HFFc6 (cell line): Measurements from ENCODE around the gene USB1. TPM values are rescaled to one million over a fixed set of nuclear protein-coding genes. Genes with fewer than 3 reads are reported as not detected.

ENCODE experiments used
- DNase-seq: peaks from one replicate; pipeline ENCODE4 v3.0.0-alpha.2; 2018
- H3K27ac Mint-ChIP-seq: 2 replicates; pipeline ENCODE4 v1.8.0; 2020; ENCODE audit warnings: mild to moderate bottlenecking, mixed read lengths
- H3K27me3 Mint-ChIP-seq: 2 replicates; pipeline ENCODE4 v1.8.0; 2021; ENCODE audit warnings: mild to moderate bottlenecking, moderate library complexity, mixed read lengths; ENCODE audit not compliant: insufficient read depth
- H3K36me3 Mint-ChIP-seq: 2 replicates; pipeline ENCODE4 v1.8.0; 2021; ENCODE audit warnings: low read depth, mixed read lengths
- H3K4me1 Mint-ChIP-seq: 2 replicates; pipeline ENCODE4 v1.8.0; 2020; ENCODE audit warnings: low read depth, mixed read lengths
- H3K4me3 Mint-ChIP-seq: 2 replicates; pipeline ENCODE4 v1.8.0; 2020; ENCODE audit warnings: mild to moderate bottlenecking, moderate library complexity, mixed read lengths
- H3K9me3 Mint-ChIP-seq: 2 replicates; pipeline ENCODE4 v1.8.0; 2020; ENCODE audit warnings: mild to moderate bottlenecking, mixed read lengths
- CTCF ChIP-seq: fragments of 200-600 bp; sonication (generic); IDR thresholded peaks from 2 replicates; pipeline ENCODE4 v1.5.0; 2021; ENCODE audit warnings: antibody characterized with exemption, mild to moderate bottlenecking
- total RNA-seq, 6 experiments: library from RNA; stranded (reverse); fragmentation: NEBNext Ultra II Directional; extraction: Animal tissue kit (Norgen Biotek cat#: 25700); gene quantifications; 2 replicates in 1 of 6; 3 replicates in 5 of 6; pipeline ENCODE4 v1.2.3, GENCODE V29; 2021

USB1 gene
- total RNA-seq, 6 experiments from 2014 or later: 62.9 to 88.3 (median 76.3) TPM

DNA sequence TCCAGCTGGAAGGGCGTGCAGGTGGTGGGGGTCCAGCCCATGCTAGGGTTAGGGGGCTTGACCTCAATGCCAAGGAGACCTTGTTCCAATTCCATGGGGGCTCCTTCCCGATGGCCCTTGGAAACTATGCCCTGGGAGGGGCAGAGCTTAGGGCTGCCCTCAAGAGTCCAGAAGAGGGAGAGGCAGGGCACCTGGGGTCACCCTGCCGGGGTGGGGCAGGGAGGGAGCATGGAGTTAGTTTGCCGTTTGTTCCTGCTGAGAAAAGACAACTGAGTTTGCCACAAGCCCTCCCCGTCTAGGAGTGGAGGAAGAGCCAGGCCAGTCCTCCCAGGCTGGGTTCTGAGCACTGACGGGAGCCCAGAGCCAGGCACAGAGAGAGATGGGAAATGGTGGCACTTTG is 45.7 kb downstream of the USB1 start:
- no peaks in the 10 kb centered on the region for H3K36me3 Mint-ChIP-seq
- no peaks in the 10 kb centered on the region for H3K4me1 Mint-ChIP-seq
- H3K27me3 Mint-ChIP-seq: peaks cover 19% of the 10 kb centered on the region
- no peaks in the 10 kb centered on the region for H3K9me3 Mint-ChIP-seq
- no peak for TF ChIP-seq CTCF
- DNase-seq: no peak
- no peak overlapping the region for H3K4me3 Mint-ChIP-seq
- H3K27ac Mint-ChIP-seq: no peak overlapping the region

- H3K4me3 Mint-ChIP-seq: no peak overlapping the region
- DNase-seq: no peak
- no peak for TF ChIP-seq CTCF
- no peaks in the 10 kb centered on the region for H3K4me1 Mint-ChIP-seq
- H3K27ac Mint-ChIP-seq: no peak overlapping the region
- no peaks in the 10 kb centered on the region for H3K36me3 Mint-ChIP-seq
- no peaks in the 10 kb centered on the region for H3K9me3 Mint-ChIP-seq
- peaks cover 17% of the 10 kb centered on the region for H3K27me3 Mint-ChIP-seq
These were observed 46.5 kb downstream of the USB1 start for GRCh38 chr16:58047557-58048348.

DNA sequence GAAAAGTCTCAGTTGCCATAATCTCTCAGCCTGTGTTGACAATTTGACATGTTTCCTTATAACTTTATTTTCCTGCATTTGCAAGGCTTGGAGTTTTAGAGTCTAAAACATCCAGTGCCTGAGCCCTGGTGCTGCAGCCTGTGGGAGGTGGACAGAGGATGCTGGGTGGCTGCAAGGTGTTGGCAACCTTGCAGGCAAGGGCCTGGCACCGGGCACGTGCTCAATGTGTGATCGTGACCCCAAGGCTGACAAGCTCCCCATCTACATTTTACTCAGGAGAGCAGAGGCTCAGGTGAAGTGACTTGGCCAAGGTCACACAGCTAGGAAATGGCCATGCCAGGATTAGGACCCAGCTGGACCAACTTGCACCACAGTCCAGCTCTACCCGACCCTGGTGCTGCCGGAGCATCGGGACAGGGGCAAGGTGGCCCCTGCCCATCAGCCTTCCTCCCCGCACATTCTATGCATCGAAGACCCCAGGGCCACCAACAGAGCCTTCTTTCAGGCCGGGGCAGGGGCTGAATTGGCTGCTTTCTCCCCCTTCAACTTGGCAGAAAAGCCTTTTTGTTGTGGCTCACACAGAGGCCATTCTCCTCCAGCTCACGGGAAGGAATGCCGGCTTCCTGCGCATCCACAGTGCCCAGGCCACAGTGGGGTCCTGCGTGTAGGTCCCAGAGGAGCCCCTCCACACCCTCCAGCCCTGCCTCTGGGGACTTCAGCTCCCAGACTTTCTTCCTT is 47.5 kb downstream of the USB1 start:
- H3K4me3 Mint-ChIP-seq: no peak overlapping the region
- H3K4me1 Mint-ChIP-seq: no peaks in the 10 kb centered on the region
- H3K27me3 Mint-ChIP-seq: peaks cover 15% of the 10 kb centered on the region
- TF ChIP-seq CTCF: no peak
- no peak for DNase-seq
- no peaks in the 10 kb centered on the region for H3K9me3 Mint-ChIP-seq
- H3K27ac Mint-ChIP-seq: no peak overlapping the region
- no peaks in the 10 kb centered on the region for H3K36me3 Mint-ChIP-seq

DNA sequence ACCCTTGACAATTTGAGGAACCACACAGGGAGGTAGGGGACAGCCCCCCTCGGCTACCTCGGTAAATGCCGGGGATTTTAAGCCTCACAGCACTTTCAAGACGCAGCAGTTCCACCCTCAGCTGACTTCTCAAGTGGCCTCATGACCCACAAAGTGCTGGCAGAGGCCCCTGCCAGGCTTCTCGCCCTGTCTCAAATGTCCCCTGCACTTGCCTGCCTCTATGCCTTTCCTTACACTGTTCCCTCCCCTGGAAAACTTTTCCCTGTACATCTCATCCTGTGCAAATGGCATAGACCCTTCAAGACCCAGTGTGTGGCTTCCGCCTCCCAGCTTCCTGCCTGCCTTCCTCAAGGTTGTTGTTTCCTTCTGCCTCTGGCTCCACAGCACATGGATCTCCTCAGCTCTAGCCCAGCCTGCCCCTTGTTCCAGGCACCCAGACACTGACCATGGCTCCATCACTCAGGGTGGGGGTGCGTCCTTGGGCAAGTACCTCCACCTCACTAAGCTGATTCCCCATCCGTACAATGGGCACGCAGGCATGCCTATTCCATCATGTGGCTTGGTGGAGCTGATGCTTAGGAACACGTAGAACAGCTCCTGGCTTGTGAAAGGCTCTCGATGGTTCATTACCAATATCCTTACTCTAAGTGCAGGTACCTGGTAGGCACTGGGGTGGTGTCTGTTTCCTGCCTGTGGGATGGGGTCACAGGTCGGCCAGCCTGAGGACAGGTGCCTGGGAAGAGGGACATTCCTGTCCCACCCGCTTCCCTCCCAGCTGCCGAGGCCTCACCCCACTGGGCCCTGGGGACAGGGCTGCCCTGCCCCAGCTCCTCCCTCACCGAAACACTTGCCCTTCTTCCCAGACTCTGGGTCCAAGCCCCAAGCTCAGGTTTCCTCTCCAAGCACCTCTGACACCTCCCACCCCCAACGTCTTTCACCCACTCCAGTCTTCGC is 48.3 kb downstream of the USB1 start:
- Mint-ChIP-seq H3K27ac (no peak overlapping the region), H3K9me3 (no peaks in the 10 kb centered on the region), H3K36me3 (no peaks in the 10 kb centered on the region), H3K27me3 (peaks cover 13% of the 10 kb centered on the region), H3K4me1 (no peaks in the 10 kb centered on the region), H3K4me3 (no peak overlapping the region)
- TF ChIP-seq CTCF: no peak
- DNase-seq: no peak

- peaks cover 13% of the 10 kb centered on the region for H3K27me3 Mint-ChIP-seq
- no peak overlapping the region for H3K4me3 Mint-ChIP-seq
- H3K27ac Mint-ChIP-seq: no peak overlapping the region
- H3K36me3 Mint-ChIP-seq: no peaks in the 10 kb centered on the region
- no peaks in the 10 kb centered on the region for H3K4me1 Mint-ChIP-seq
- TF ChIP-seq CTCF: no peak
- no peaks in the 10 kb centered on the region for H3K9me3 Mint-ChIP-seq
- no peak for DNase-seq
These were observed 50.1 kb downstream of the USB1 start for GRCh38 chr16:58051296-58051695.
